Activated naive CD8-positive, alpha-beta T cell treated with anti-CD3 and anti-CD28 coated beads for 36 hours (primary cell): ENCODE results near the gene IL36G. TPM values are rescaled to one million over a fixed set of nuclear protein-coding genes. Genes with fewer than 3 reads are reported as not detected.
"Not testable (repeated sequence)": the region's sequence is repeated elsewhere in the genome, so short reads cannot be mapped to it uniquely, and the experiment has no call there.

Experiments used
- DNase-seq: peaks from one replicate; pipeline ENCODE4 v3.0.0; 2021
- H3K27ac Mint-ChIP-seq: one replicate; pipeline ENCODE4 v1.8.0; 2022; ENCODE audit warnings: mild to moderate bottlenecking, moderate library complexity, mixed read lengths
- H3K27me3 Mint-ChIP-seq: one replicate; pipeline ENCODE4 v1.8.0; 2022; ENCODE audit warnings: mild to moderate bottlenecking, mixed read lengths
- H3K36me3 Mint-ChIP-seq: one replicate; pipeline ENCODE4 v1.8.0; 2021; ENCODE audit warnings: mild to moderate bottlenecking, mixed read lengths
- H3K4me1 Mint-ChIP-seq: one replicate; pipeline ENCODE4 v1.8.0; 2021; ENCODE audit warnings: mixed read lengths
- H3K4me3 Mint-ChIP-seq: one replicate; pipeline ENCODE4 v1.8.0; 2022; ENCODE audit warnings: mild to moderate bottlenecking, moderate library complexity, mixed read lengths
- H3K9me3 Mint-ChIP-seq: one replicate; pipeline ENCODE4 v1.8.0; 2022; ENCODE audit warnings: mixed read lengths
- total RNA-seq, 2 experiments: library from RNA; stranded (reverse); gene quantifications; one replicate each; pipeline ENCODE4 v1.2.3, GENCODE V29; 2021

Gene IL36G
- total RNA-seq = not detected

GRCh38 chr2:112977559-112978056 is at the start of gene IL36G:
Gene IL36G (plus strand): TSS chr2:112978006. CDS start chr2:112978639, 633 bp downstream.
- Mint-ChIP-seq H3K9me3 (no peaks in the 10 kb centered on the region), H3K4me1 (peaks cover 28% of the 10 kb centered on the region), H3K4me3 (no peak within 1 kb of the TSS), H3K36me3 (no peaks in the 10 kb centered on the region), H3K27ac (no peak within 1 kb of the TSS), H3K27me3 (no peaks in the 10 kb centered on the region)
- DNase-seq = no peak

DNA sequence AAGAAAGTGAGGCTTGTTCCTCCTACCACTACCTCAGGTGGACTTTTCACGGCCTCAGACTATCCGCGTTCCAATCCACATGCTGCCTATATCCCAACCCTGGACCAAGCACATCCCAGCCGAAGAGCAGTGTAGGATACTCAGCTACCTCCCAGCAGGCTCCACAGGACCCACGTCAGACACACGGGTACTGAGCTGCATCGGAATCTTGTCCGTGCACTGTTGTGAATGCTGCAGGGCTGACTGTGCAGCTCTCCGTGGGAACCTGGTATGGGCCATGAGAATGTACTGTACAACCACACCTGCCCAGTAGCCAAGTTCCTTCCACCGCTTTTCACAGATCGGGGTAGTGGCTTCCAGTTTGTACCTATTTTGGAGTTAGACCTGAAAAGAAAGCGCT is 44.5 kb upstream of the IL36G start:
- Mint-ChIP-seq H3K4me3 (no peak overlapping the region), H3K4me1 (no peaks in the 10 kb centered on the region), H3K36me3 (no peaks in the 10 kb centered on the region), H3K27ac (no peak overlapping the region), H3K27me3 (peaks cover 3% of the 10 kb centered on the region), H3K9me3 (no peaks in the 10 kb centered on the region)
- no peak for DNase-seq

- not testable (repeated sequence) for H3K9me3 Mint-ChIP-seq, H3K4me3 Mint-ChIP-seq, H3K4me1 Mint-ChIP-seq, H3K27me3 Mint-ChIP-seq, DNase-seq, H3K36me3 Mint-ChIP-seq, H3K27ac Mint-ChIP-seq
Observed at GRCh38 chr2:112934117-112934516, 43.7 kb upstream of the IL36G start.

- Mint-ChIP-seq H3K36me3 (no peaks in the 10 kb centered on the region), H3K9me3 (no peaks in the 10 kb centered on the region), H3K4me1 (peaks cover 2% of the 10 kb centered on the region), H3K27me3 (peaks cover under 1% of the 10 kb centered on the region), H3K4me3 (no peak overlapping the region), H3K27ac (no peak overlapping the region)
- DNase-seq = no peak
Observed at GRCh38 chr2:112936927-112937232, 40.9 kb upstream of the IL36G start.

DNA sequence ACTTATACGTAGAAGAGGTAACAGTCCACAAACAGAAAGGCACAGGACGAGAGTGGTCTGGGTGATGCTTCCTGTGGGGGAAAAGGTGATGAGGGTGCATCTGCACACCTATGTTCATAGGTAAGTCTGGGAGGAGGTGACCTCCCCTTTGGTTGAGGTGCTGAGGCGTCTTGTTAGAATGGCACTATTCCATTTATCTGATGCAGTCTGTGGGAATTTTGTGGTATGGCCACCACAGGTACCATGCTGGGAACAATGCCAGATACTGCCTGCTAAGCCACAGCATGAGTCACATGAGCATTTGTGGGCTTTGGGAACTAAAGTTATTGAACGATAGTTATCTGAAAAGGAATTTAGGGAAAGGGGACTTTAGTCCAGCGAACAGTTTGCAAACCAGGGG is 38.9 kb upstream of the IL36G start:
- Mint-ChIP-seq H3K4me3 (no peak overlapping the region), H3K36me3 (no peaks in the 10 kb centered on the region), H3K4me1 (peaks cover 2% of the 10 kb centered on the region), H3K27me3 (no peaks in the 10 kb centered on the region), H3K9me3 (no peaks in the 10 kb centered on the region), H3K27ac (no peak overlapping the region)
- no peak for DNase-seq

DNA sequence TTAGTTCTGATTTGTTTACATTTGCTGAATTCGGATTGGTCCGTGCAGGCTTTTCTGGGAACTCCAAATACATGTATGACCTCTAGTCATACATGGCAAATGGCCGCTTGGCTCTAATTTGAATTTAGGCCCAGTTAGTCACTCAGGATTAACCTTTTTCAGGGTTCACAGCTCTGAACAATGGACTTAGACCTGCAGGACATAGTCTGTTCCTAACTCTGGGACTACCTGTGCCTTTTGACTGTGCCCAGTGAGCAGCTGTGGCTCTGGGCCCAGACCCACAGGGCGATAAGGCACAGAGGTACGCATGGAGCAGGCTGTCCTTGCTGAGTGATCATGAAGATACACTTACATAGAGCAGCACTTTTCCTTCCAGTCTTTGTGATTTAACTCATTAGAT is 38.4 kb upstream of the IL36G start:
- DNase-seq = no peak
- Mint-ChIP-seq H3K4me3 (no peak overlapping the region), H3K9me3 (no peaks in the 10 kb centered on the region), H3K27ac (no peak overlapping the region), H3K4me1 (peaks cover 2% of the 10 kb centered on the region), H3K27me3 (no peaks in the 10 kb centered on the region), H3K36me3 (no peaks in the 10 kb centered on the region)

- no peaks in the 10 kb centered on the region for H3K27me3 Mint-ChIP-seq
- no peak for DNase-seq
- no peaks in the 10 kb centered on the region for H3K36me3 Mint-ChIP-seq
- peaks cover 2% of the 10 kb centered on the region for H3K4me1 Mint-ChIP-seq
- H3K27ac Mint-ChIP-seq = no peak overlapping the region
- no peak overlapping the region for H3K4me3 Mint-ChIP-seq
- H3K9me3 Mint-ChIP-seq = no peaks in the 10 kb centered on the region
Observed at GRCh38 chr2:112940859-112941625, 36.8 kb upstream of the IL36G start.

- no peak overlapping the region for H3K4me3 Mint-ChIP-seq
- no peaks in the 10 kb centered on the region for H3K9me3 Mint-ChIP-seq
- H3K27ac Mint-ChIP-seq = no peak overlapping the region
Observed at GRCh38 chr2:112941753-112942653, 35.8 kb upstream of the IL36G start.

GRCh38 chr2:112942654-112943002 is 35.2 kb upstream of the IL36G start:
- no peak overlapping the region for H3K4me3 Mint-ChIP-seq
- H3K4me1 Mint-ChIP-seq = peaks cover 2% of the 10 kb centered on the region
- no peaks in the 10 kb centered on the region for H3K27me3 Mint-ChIP-seq
- H3K27ac Mint-ChIP-seq = no peak overlapping the region
- no peak for DNase-seq
- no peaks in the 10 kb centered on the region for H3K36me3 Mint-ChIP-seq
- H3K9me3 Mint-ChIP-seq = no peaks in the 10 kb centered on the region

More at GRCh38 chr2:112941753-112942653, 35.8 kb upstream of the IL36G start:
- Mint-ChIP-seq H3K4me1 (peaks cover 2% of the 10 kb centered on the region), H3K27me3 (no peaks in the 10 kb centered on the region), H3K36me3 (no peaks in the 10 kb centered on the region)
- peak; percentile 70 for DNase-seq

DNA sequence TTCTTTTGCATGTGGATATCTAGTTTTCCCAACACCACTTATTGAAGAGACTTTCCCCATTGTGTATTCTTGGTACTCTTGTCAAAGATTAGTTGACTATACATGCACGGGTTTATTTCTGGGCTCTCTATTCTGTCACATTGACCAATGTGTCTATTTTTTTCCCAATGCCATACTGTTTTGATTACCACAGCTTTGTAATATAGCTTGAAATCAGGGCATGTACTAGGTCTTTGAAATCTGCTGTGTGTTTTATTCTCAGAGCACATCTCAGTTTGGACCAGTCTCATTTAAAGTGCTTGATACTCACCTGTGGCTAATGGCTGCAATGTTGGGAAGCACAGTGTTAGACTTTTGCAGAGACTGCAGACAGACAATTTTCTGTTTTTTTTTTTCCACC is 32.8 kb upstream of the IL36G start:
- no peak for DNase-seq
- H3K36me3 Mint-ChIP-seq = no peaks in the 10 kb centered on the region
- peaks cover 2% of the 10 kb centered on the region for H3K4me1 Mint-ChIP-seq
- peaks cover 5% of the 10 kb centered on the region for H3K27me3 Mint-ChIP-seq
- no peak overlapping the region for H3K4me3 Mint-ChIP-seq
- H3K27ac Mint-ChIP-seq = no peak overlapping the region
- no peaks in the 10 kb centered on the region for H3K9me3 Mint-ChIP-seq

- Mint-ChIP-seq H3K4me3 (no peak overlapping the region), H3K36me3 (no peaks in the 10 kb centered on the region), H3K9me3 (no peaks in the 10 kb centered on the region), H3K27ac (no peak overlapping the region), H3K27me3 (peaks cover 5% of the 10 kb centered on the region), H3K4me1 (peaks cover 2% of the 10 kb centered on the region)
- no peak for DNase-seq
Observed at GRCh38 chr2:112946086-112946485, 31.7 kb upstream of the IL36G start.

DNA sequence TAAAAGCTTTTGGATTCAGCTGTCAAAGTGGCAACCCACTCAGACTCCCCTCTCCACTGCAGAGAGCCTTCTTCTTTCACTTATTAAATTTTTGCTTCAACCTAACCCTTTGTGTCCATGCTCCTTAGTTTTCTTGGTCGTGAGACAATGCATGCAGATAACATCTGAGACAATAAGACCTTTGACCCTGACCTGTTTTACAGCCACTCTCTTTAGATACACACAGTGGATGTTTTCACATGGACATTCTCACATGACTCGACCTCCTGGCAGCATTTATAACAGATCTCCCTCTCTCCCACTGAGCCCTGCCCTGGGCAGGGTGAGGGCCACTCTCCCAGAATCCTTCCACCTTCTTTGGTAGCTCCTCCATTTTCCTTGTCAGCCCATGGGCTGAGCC is 30.4 kb upstream of the IL36G start:
- H3K27me3 Mint-ChIP-seq = peaks cover 5% of the 10 kb centered on the region
- DNase-seq = no peak
- no peaks in the 10 kb centered on the region for H3K9me3 Mint-ChIP-seq

DNA sequence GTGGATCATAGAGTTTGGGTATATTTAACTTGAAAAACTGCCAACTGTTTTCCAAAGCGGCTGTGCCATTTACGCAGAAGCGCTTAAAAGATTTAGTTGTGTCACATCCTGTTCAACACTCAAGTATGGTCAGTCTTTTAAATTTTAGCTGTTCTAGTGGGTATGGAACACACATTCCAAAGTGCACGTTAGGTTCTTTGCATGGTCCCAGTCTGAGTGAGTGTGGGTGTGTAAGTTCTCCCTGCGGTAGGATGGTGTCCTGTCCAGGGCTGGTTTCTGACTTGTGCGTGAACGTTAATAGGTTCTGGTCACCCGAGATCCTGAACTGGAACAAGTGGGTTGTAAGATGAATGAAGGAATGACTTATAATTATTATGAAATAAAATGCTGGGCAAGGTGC is 28.4 kb upstream of the IL36G start:
- no peaks in the 10 kb centered on the region for H3K9me3 Mint-ChIP-seq
- no peaks in the 10 kb centered on the region for H3K4me1 Mint-ChIP-seq
- no peak overlapping the region for H3K27ac Mint-ChIP-seq

More for the DNA sequence above, 30.4 kb upstream of the IL36G start:
- Mint-ChIP-seq H3K36me3 (no peaks in the 10 kb centered on the region), H3K4me1 (no peaks in the 10 kb centered on the region), H3K27ac (no peak overlapping the region), H3K4me3 (no peak overlapping the region)

DNA sequence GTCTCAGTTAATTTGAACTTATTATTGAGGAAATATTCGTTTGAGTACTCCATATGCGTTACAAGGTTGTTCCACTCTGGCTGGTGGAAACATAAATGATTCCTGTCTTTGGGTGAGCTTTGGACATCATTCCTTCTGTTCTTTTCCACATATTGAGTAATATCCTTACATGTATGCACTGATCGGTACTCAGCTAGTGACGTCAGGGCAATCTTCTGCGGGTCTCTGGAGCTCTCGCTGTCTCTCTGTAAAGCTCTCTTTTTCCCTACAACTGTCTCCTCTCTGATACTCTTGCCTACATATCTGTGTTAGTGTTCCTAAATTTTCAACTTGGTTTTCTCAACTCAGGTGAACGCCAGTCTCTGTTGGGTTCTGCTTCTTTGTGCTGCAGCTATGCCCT is 23.4 kb upstream of the IL36G start:
- DNase-seq = no peak
- Mint-ChIP-seq H3K36me3 (no peaks in the 10 kb centered on the region), H3K4me1 (no peaks in the 10 kb centered on the region), H3K27me3 (peaks cover 5% of the 10 kb centered on the region), H3K9me3 (no peaks in the 10 kb centered on the region), H3K4me3 (no peak overlapping the region), H3K27ac (no peak overlapping the region)

More for the DNA sequence above, 28.4 kb upstream of the IL36G start:
- Mint-ChIP-seq H3K4me3 (no peak overlapping the region), H3K36me3 (no peaks in the 10 kb centered on the region), H3K27me3 (peaks cover 5% of the 10 kb centered on the region)
- no peak for DNase-seq

GRCh38 chr2:112957511-112957910 is 20.3 kb upstream of the IL36G start:
- no peak overlapping the region for H3K4me3 Mint-ChIP-seq
- DNase-seq = no peak
- no peaks in the 10 kb centered on the region for H3K27me3 Mint-ChIP-seq
- H3K4me1 Mint-ChIP-seq = no peaks in the 10 kb centered on the region
- no peak overlapping the region for H3K27ac Mint-ChIP-seq
- no peaks in the 10 kb centered on the region for H3K9me3 Mint-ChIP-seq
- no peaks in the 10 kb centered on the region for H3K36me3 Mint-ChIP-seq
